NT2/D1 (cell line): ENCODE results near the gene LRRC36.

Experiments
- DNase-seq: peaks from one replicate; pipeline ENCODE4 v3.0.0-alpha.2; 2011; ENCODE audit warnings: low read depth, low spot score
- H3K27me3 ChIP-seq: 2 replicates; pipeline ENCODE4 v1.6.0; 2011; ENCODE audit warnings: mild to moderate bottlenecking; ENCODE audit not compliant: insufficient read length, insufficient read depth
- H3K36me3 ChIP-seq: 2 replicates; pipeline ENCODE4 v1.6.1; 2011; ENCODE audit warnings: mild to moderate bottlenecking, low read length, mixed read lengths; ENCODE audit not compliant: insufficient read depth, insufficient read length
- H3K4me1 ChIP-seq: 2 replicates; pipeline ENCODE4 v1.5.1; 2011; ENCODE audit not compliant: insufficient read depth, insufficient read length
- H3K4me3 ChIP-seq: 2 replicates; pipeline ENCODE4 v1.5.1; 2011; ENCODE audit warnings: low read depth; ENCODE audit not compliant: insufficient read length
- H3K9ac ChIP-seq: 2 replicates; pipeline ENCODE4 v1.6.0; 2011; ENCODE audit warnings: low read depth; ENCODE audit not compliant: insufficient read length
- H3K9me3 ChIP-seq: 2 replicates; pipeline ENCODE4 v1.5.1; 2011; ENCODE audit warnings: mild to moderate bottlenecking, low read length; ENCODE audit not compliant: insufficient read depth
- SUZ12 ChIP-seq: IDR thresholded peaks from 2 replicates; pipeline ENCODE4 v1.6.1; 2011; ENCODE audit not compliant: insufficient read length, insufficient read depth; ENCODE audit errors: extremely low read depth
- YY1 ChIP-seq: IDR thresholded peaks from 2 replicates; pipeline ENCODE4 v1.6.1; 2011; ENCODE audit not compliant: insufficient read length, insufficient read depth
- ZNF274 ChIP-seq: IDR thresholded peaks from 2 replicates; pipeline ENCODE4 v1.6.1; 2011; ENCODE audit warnings: mild to moderate bottlenecking, low read depth, low read length

Gene LRRC36

GRCh38 chr16:67299269-67299668, 27.3 kb upstream of the LRRC36 start:
- TF ChIP-seq ZNF274, result no peak
- Histone ChIP-seq H3K4me1 (peaks cover 15% of the 10 kb centered on the region), H3K9ac (no peak overlapping the region), H3K4me3 (no peak overlapping the region), H3K27me3 (no peaks in the 10 kb centered on the region), H3K9me3 (no peaks in the 10 kb centered on the region), H3K36me3 (no peaks in the 10 kb centered on the region)
- DNase-seq, result no peak

- TF ChIP-seq SUZ12, result no peak
- no peak for TF ChIP-seq YY1
- TF ChIP-seq ZNF274, result no peak
- Histone ChIP-seq H3K4me3 (no peak overlapping the region), H3K9me3 (0 out of 2 replicates have a peak, but pooled peaks cover 3% of the 10 kb centered on the region), H3K27me3 (no peaks in the 10 kb centered on the region), H3K9ac (no peak overlapping the region), H3K36me3 (no peaks in the 10 kb centered on the region), H3K4me1 (peaks cover 15% of the 10 kb centered on the region)
- no peak for DNase-seq
Observed at GRCh38 chr16:67301080-67301782, 25.4 kb upstream of the LRRC36 start.

GRCh38 chr16:67302076-67302475, 24.5 kb upstream of the LRRC36 start:
- no peak overlapping the region for H3K4me3 ChIP-seq
- no peak for DNase-seq
- no peak overlapping the region for H3K9ac ChIP-seq
- no peaks in the 10 kb centered on the region for H3K27me3 ChIP-seq
- peaks cover 15% of the 10 kb centered on the region for H3K4me1 ChIP-seq
- TF ChIP-seq ZNF274, result no peak
- TF ChIP-seq YY1, result no peak
- no peak for TF ChIP-seq SUZ12
- H3K9me3 ChIP-seq, result 0 out of 2 replicates have a peak, but pooled peaks cover 3% of the 10 kb centered on the region
- H3K36me3 ChIP-seq, result no peaks in the 10 kb centered on the region

GRCh38 chr16:67302970-67303369, 23.6 kb upstream of the LRRC36 start:
- Histone ChIP-seq H3K36me3 (no peaks in the 10 kb centered on the region), H3K9me3 (0 out of 2 replicates have a peak, but pooled peaks cover 3% of the 10 kb centered on the region), H3K4me1 (peaks cover 15% of the 10 kb centered on the region), H3K9ac (no peak overlapping the region), H3K27me3 (no peaks in the 10 kb centered on the region), H3K4me3 (no peak overlapping the region)
- TF ChIP-seq SUZ12, result no peak
- TF ChIP-seq ZNF274, result no peak
- no peak for TF ChIP-seq YY1
- DNase-seq, result no peak

- no peak for DNase-seq
- H3K36me3 ChIP-seq, result no peaks in the 10 kb centered on the region
- TF ChIP-seq ZNF274, result no peak
- TF ChIP-seq YY1, result no peak
- no peak for TF ChIP-seq SUZ12
- H3K9me3 ChIP-seq, result 0 out of 2 replicates have a peak, but pooled peaks cover 3% of the 10 kb centered on the region
- peaks cover 15% of the 10 kb centered on the region for H3K4me1 ChIP-seq
- H3K9ac ChIP-seq, result no peak overlapping the region
- no peaks in the 10 kb centered on the region for H3K27me3 ChIP-seq
- H3K4me3 ChIP-seq, result no peak overlapping the region
Observed at GRCh38 chr16:67304020-67304419, 22.6 kb upstream of the LRRC36 start.

DNA sequence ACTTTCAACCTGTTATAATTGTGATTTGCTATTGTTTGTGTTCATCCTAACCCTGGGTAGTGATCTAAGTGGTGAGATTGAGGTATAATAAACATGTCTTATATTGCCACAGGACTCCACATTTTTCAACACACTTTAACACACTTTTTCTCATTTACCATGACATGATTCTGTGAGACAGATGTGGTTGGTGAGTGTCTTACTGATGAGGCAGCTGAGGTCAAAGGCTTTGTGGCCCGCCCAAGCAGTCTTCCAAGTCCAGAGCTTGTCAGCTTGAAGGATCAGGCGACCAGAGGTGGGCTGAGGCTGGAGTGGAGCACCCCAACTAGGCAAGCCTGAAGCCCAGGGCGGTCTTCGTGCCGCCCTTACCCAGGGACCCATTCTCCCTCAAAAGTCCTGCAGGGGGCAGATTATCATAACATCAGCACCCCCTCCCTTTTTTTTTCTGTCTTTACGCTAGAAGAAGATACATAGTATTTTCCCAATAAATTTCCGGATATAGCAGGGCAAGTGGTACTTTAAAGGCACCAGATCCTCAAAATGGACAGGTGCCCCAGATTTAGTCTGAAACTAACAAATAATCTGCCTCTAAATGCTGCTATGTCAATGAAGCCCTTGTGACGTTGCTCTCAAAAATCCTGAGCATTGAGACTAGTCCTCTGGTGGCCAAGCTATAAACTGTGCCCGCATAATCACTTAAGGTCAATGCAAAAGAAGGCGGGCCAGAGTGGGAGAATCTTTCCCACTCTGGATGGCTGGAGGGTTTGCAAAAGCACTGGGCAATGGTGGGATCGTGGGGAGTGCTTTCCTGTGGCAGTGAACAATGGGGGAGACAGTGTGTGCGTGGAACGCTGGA, 21.2 kb upstream of the LRRC36 start:
- no peak for TF ChIP-seq YY1
- TF ChIP-seq ZNF274, result no peak
- no peak for TF ChIP-seq SUZ12
- Histone ChIP-seq H3K36me3 (no peaks in the 10 kb centered on the region), H3K4me1 (peaks cover 15% of the 10 kb centered on the region), H3K9ac (no peak overlapping the region), H3K27me3 (no peaks in the 10 kb centered on the region), H3K9me3 (0 out of 2 replicates have a peak, but pooled peaks cover 3% of the 10 kb centered on the region), H3K4me3 (no peak overlapping the region)
- DNase-seq, result no peak

DNA sequence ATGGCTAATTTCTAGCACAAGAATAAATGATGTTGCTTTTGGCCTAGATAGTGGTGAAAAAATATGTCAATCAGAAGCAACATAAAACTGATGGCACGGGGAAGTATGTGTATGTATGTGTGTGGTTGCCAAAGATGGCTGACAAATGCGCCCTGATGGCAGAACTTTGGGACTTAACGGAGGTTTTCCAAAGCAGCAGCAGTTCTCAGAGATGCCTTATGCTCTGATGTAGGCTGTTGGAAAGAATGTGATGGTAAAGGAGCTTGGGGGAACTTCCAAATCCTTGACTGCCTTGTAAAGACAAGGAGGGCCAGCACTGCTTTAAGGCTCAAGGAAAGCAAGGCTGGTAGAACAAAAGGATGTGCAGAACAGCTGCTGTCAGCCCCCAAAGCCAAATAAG, 16.1 kb upstream of the LRRC36 start:
- no peak overlapping the region for H3K9ac ChIP-seq
- DNase-seq, result no peak

More for the DNA sequence above, 16.1 kb upstream of the LRRC36 start:
- H3K4me3 ChIP-seq, result no peak overlapping the region
- no peaks in the 10 kb centered on the region for H3K27me3 ChIP-seq
- H3K36me3 ChIP-seq, result no peaks in the 10 kb centered on the region
- no peaks in the 10 kb centered on the region for H3K4me1 ChIP-seq
- no peaks in the 10 kb centered on the region for H3K9me3 ChIP-seq
- no peak for TF ChIP-seq ZNF274
- TF ChIP-seq SUZ12, result no peak
- no peak for TF ChIP-seq YY1
